ENCODE results near the gene RASA3. TPM values are rescaled to one million over a fixed set of nuclear protein-coding genes. Genes with fewer than 3 reads are reported as not detected.
A peak's percentile ranks its signal among the peaks of the same experiment; 100 is the strongest.
"Not testable (repeated sequence)": the region's sequence is repeated elsewhere in the genome, so short reads cannot be mapped to it uniquely, and the experiment has no call there.

Gene RASA3
- total RNA-seq, 1 experiment from 2014 or later, result 13.2 TPM

DNA sequence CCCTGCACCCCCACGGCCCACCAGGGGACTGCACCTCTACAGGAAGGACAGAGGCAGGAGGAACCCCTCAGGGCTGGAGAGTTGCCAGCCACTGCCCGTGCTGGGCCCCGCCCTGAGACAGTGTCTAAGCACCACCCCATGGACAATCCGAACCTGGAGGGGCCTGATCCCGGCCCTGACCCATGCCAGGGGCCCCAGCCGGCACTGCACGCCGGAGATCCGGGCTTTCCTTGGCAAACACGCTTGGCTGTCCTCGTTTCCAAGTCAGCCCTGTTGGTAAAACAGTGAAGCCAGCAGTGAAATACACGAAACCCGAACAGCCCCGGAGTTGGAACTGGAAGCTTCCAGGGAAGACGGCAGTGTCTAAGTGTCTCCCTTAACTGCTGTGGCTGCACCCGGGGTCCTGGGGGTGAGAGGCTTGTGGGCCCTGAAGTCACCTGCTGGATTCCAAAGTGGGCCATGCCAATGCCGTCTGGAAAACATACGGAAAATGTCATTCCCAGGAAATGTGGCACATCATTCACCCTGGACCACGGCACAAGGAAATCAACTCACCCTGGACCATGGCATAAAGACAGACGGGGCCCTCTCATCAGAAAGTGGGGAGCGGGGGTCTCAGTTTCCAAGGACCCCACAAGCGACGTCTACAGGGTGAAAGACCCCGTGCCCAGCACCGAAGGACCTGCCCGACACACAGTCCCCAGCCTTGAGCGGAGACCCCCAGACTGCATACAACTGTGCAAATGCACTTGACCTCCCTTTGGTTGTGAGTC is 30.9 kb downstream of the RASA3 start:
- DNase-seq (ENCODE audit: low read depth), result no peak

- DNase-seq (ENCODE audit: low read depth), result no peak
Measured at GRCh38 chr13:114100446-114101357, 31.7 kb downstream of the RASA3 start.

GRCh38 chr13:114099918-114100445 is 32.4 kb downstream of the RASA3 start:
- DNase-seq (ENCODE audit: low read depth), result peak; percentile 47

- peak; percentile 71 for DNase-seq (ENCODE audit: low read depth)
Measured at GRCh38 chr13:114099191-114099590, 33.2 kb downstream of the RASA3 start.

DNA sequence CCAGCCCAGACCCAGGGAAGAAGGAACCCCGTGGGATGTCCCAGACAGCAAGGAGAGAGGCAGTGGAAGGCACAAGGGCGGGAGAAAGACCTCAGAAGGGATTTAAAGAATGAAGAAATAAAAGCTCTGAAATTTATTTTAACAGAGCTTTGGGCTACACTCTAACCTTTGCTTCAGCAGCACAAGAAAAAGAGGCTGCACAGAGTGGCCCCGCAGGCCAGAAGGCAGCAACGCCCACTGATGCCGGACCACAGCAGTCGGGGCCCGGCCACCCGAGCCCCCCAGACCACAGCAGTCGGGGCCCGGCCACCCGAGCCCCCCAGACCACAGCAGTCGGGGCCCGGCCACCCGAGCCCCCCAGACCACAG is 33.8 kb downstream of the RASA3 start:
- DNase-seq (ENCODE audit: low read depth), result not testable (repeated sequence)

GRCh38 chr13:114097893-114098688 is 34.3 kb downstream of the RASA3 start:
- DNase-seq (ENCODE audit: low read depth), result no peak

GRCh38 chr13:114097212-114097892 is 35.1 kb downstream of the RASA3 start:
- DNase-seq (ENCODE audit: low read depth), result no peak

DNA sequence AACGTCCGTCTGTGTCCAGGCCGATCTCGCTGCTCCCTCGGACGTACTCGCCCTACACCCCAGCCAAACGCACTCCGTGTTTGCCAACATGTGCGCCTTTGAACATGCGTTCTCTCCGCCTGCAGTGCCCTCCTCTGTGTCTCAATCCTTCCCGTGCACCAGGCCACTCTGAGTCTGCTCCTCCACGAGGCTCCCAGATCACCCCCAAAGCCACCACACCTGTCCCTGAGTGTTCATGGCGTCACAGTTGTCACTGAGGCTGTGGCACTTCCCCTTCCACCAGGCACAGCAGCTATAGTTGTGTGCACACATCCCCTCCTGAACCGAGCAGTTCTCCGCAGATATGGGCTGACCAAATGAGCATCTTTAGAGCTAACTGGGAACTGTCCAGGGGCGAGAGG is 35.6 kb downstream of the RASA3 start:
- no peak for DNase-seq (ENCODE audit: low read depth)

GRCh38 chr13:114096031-114096485 is 36.4 kb downstream of the RASA3 start:
- no peak for DNase-seq (ENCODE audit: low read depth)

DNA sequence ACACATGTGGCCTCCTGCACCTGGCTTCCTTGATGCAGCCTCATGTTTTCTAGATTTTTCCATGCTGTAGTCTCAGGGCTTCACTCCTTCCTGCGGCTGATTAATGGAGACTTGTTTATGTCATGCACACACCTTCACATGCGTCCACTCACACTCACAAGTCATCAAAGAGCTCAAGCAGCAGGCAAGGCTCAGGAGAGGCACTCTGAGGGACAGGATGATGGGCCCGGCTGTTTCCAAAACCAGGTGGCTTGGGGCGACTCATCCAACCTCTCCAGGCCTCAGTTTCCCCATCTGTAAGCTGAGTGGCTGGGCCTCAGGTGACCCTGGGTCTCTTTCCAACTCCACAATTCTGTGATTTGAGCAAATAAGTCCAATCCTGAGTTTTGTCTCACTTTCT is 36.9 kb downstream of the RASA3 start:
- DNase-seq (ENCODE audit: low read depth), result no peak

DNA sequence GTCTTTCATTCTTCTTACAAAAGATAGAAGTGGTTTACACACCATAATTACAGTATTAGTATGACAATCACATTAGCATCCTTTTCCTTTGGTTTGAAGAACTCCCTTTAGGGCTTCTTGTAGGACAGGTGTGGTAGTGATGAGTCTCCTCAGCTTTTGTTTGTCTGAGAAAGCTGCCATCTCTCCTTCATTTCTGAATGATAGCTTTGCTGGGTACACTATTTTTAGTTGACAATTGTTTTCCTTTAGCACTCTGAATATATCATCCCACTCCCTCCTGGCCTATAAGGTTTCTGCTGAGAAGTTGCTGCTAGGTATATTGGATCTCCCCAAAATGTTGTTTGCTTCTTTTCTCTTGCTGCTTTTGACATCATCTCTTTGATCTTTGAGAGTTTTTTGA is 39.3 kb downstream of the RASA3 start:
- no peak for DNase-seq (ENCODE audit: low read depth)

DNA sequence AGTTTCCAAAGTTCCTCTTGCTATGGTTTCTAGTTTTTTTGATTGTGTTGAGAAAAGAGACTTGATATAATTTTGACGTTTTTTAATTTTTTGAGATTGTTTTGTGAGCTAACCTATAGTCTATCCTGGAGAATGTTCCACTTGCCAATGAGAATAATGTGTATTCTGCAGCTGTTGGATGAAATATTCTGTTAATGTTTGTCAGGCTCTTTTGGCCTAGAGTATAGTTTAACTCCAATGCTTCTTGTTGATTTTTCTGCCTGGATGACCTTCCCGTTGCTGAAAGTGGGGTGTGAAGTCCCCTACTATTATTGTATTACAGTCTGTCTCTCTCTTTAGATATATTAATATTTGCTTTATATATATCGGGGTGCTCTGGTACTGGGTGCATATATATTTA is 40.0 kb downstream of the RASA3 start:
- DNase-seq (ENCODE audit: low read depth), result no peak

DNA sequence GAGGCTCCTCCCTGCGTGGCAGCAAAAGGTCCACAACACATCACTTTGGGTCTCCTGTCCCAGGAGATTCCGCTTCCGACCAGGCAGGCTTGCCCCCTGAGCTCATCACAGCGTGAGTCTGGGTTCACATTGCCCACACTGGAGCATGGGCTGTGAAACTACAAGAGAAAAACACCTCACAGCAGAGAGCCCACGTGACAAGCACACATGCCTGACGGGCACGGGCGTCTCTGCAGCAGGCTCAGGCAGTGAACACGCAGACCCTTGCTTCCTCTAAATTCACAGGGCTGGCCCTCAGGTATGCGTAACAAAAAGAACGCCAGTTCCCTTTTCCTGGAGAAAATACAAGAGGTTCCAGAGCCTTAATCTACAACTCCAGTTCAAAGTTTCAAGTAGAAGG is 41.9 kb downstream of the RASA3 start:
- no peak for DNase-seq (ENCODE audit: low read depth)

GRCh38 chr13:114089751-114090400 is 42.5 kb downstream of the RASA3 start:
- DNase-seq (ENCODE audit: low read depth), result no peak

GRCh38 chr13:114089341-114089740 is 43.1 kb downstream of the RASA3 start:
- DNase-seq (ENCODE audit: low read depth), result no peak

DNA sequence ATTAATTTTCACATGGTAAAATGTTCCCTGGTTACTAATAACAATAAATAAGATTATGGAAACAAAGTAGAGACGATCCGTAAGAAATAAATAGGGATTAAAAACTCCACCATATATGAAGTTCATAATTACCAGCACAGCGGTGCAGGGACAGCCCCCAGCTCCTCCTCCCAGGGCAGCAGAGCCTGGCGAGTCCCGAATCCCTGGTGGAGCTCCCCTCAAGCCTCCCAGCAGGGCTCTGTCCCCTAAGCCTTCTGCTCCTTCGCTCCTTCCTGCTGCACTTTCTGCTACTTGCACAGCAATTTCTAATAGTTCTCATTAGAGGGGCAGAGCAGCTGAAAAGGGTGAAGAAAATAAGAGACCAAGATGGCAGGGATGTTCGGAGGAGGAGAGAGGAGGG is 43.6 kb downstream of the RASA3 start:
- no peak for DNase-seq (ENCODE audit: low read depth)

- DNase-seq (ENCODE audit: low read depth), result no peak
Measured at GRCh38 chr13:114088234-114088633, 44.2 kb downstream of the RASA3 start.

- DNase-seq (ENCODE audit: low read depth), result no peak
Measured at GRCh38 chr13:114087430-114087829, 45.0 kb downstream of the RASA3 start.

DNA sequence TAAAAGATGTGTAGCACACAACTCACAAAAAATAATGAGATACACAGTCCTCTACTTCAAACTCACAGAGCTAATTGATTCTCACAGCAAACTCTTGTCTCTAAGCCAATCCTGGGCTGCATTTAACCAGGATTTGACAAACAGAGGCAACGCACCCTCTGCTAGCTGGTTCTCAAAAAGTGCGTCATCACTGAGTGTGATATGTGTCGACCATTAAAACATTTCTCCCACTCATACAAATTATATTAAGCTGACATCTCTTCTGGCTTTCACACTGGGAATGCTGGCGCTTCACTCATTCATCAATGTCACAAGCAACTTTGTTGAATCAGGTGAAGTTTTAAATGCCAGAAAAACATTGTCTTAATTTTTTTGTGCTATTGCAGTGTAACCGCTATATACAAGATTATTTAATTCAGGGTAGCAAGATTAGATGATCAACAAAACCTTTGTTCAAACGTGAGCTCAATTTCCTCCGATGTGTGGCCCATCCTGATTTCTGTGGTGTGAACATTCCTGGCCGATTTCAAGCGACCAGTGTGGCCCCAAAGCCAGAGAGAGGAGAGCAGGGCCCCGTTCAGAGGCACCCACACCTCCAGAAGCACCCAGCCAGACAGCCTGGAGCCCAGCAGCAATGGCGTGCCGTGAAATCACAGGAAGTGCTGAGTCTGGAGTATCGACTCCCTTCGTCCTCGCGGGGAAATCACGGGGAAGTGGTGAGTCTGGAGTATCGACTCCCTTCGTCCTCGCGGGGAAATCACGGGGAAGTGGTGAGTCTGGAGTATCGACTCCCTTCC is 49.4 kb downstream of the RASA3 start:
- no peak for DNase-seq (ENCODE audit: low read depth)
